ENCODE data around the gene SSBP3.

Gene SSBP3

GRCh38 chr1:54410359-54410758, 4.2 kb upstream of the SSBP3 start:
- Histone ChIP-seq H3K9me3 (ENCODE audit: control insufficient read depth in 2 of 2, low read length in 2 of 2) (no peaks in the 10 kb centered on the region), H3K27ac (ENCODE audit: low read length) (no peak overlapping the region), H3K4me3 (ENCODE audit: low read length in 2 of 2) (no peak overlapping the region), H3K9ac (ENCODE audit: low read length in 2 of 2) (no peak overlapping the region), H3K27me3 (ENCODE audit: control insufficient read depth in 1 of 2, insufficient read depth in 2 of 2, low read length in 2 of 2) (no peaks in the 10 kb centered on the region), H3K4me1 (ENCODE audit: control insufficient read depth, insufficient read depth, low read length) (peaks cover 23% of the 10 kb centered on the region), H3K36me3 (ENCODE audit: control insufficient read depth in 2 of 2, insufficient read depth in 2 of 2, low read length in 2 of 2) (no peaks in the 10 kb centered on the region)

- H3K36me3 ChIP-seq (ENCODE audit: control insufficient read depth in 2 of 2, insufficient read depth in 2 of 2, low read length in 2 of 2) = no peaks in the 10 kb centered on the region
Observed at GRCh38 chr1:54409156-54410142, 3.3 kb upstream of the SSBP3 start.

GRCh38 chr1:54408147-54409066, 2.2 kb upstream of the SSBP3 start:
- H3K9me3 ChIP-seq (ENCODE audit: control insufficient read depth in 2 of 2, low read length in 2 of 2) = no peaks in the 10 kb centered on the region
- peaks cover 42% of the 10 kb centered on the region for H3K4me1 ChIP-seq (ENCODE audit: control insufficient read depth, insufficient read depth, low read length)
- H3K4me3 ChIP-seq (ENCODE audit: low read length in 2 of 2) = peak overlapping the region; percentile 73 to 78
- H3K27ac ChIP-seq (ENCODE audit: low read length) = peak overlapping the region; percentile 95
- no peaks in the 10 kb centered on the region for H3K36me3 ChIP-seq (ENCODE audit: control insufficient read depth in 2 of 2, insufficient read depth in 2 of 2, low read length in 2 of 2)
- H3K27me3 ChIP-seq (ENCODE audit: control insufficient read depth in 1 of 2, insufficient read depth in 2 of 2, low read length in 2 of 2) = no peaks in the 10 kb centered on the region
- peak overlapping the region; percentile 44 to 72 for H3K9ac ChIP-seq (ENCODE audit: low read length in 2 of 2)

More at GRCh38 chr1:54409156-54410142, 3.3 kb upstream of the SSBP3 start:
- peaks cover 32% of the 10 kb centered on the region for H3K4me1 ChIP-seq (ENCODE audit: control insufficient read depth, insufficient read depth, low read length)
- H3K9me3 ChIP-seq (ENCODE audit: control insufficient read depth in 2 of 2, low read length in 2 of 2) = no peaks in the 10 kb centered on the region
- no peaks in the 10 kb centered on the region for H3K27me3 ChIP-seq (ENCODE audit: control insufficient read depth in 1 of 2, insufficient read depth in 2 of 2, low read length in 2 of 2)
- no peak overlapping the region for H3K9ac ChIP-seq (ENCODE audit: low read length in 2 of 2)
- H3K27ac ChIP-seq (ENCODE audit: low read length) = peak overlapping the region; percentile 95
- no peak overlapping the region for H3K4me3 ChIP-seq (ENCODE audit: low read length in 2 of 2)

GRCh38 chr1:54407404-54408146, 1.4 kb upstream of the SSBP3 start:
- Histone ChIP-seq H3K4me3 (ENCODE audit: low read length in 2 of 2) (peak overlapping the region; percentile 73 to 78), H3K4me1 (ENCODE audit: control insufficient read depth, insufficient read depth, low read length) (peaks cover 51% of the 10 kb centered on the region), H3K36me3 (ENCODE audit: control insufficient read depth in 2 of 2, insufficient read depth in 2 of 2, low read length in 2 of 2) (no peaks in the 10 kb centered on the region), H3K9ac (ENCODE audit: low read length in 2 of 2) (peak overlapping the region; percentile 49 to 72), H3K27me3 (ENCODE audit: control insufficient read depth in 1 of 2, insufficient read depth in 2 of 2, low read length in 2 of 2) (no peaks in the 10 kb centered on the region), H3K27ac (ENCODE audit: low read length) (peak overlapping the region; percentile 95), H3K9me3 (ENCODE audit: control insufficient read depth in 2 of 2, low read length in 2 of 2) (no peaks in the 10 kb centered on the region)

- peaks cover 53% of the 10 kb centered on the region for H3K4me1 ChIP-seq (ENCODE audit: control insufficient read depth, insufficient read depth, low read length)
- H3K9me3 ChIP-seq (ENCODE audit: control insufficient read depth in 2 of 2, low read length in 2 of 2) = no peaks in the 10 kb centered on the region
- peak overlapping the region; percentile 49 to 64 for H3K9ac ChIP-seq (ENCODE audit: low read length in 2 of 2)
- peaks cover under 1 to 1% of the 10 kb centered on the region in 2 donors for H3K36me3 ChIP-seq (ENCODE audit: control insufficient read depth in 2 of 2, insufficient read depth in 2 of 2, low read length in 2 of 2)
- H3K27me3 ChIP-seq (ENCODE audit: control insufficient read depth in 1 of 2, insufficient read depth in 2 of 2, low read length in 2 of 2) = no peaks in the 10 kb centered on the region
- peak overlapping the region; percentile 95 for H3K27ac ChIP-seq (ENCODE audit: low read length)
- H3K4me3 ChIP-seq (ENCODE audit: low read length in 2 of 2) = peak overlapping the region; percentile 73 to 78
Observed at GRCh38 chr1:54407154-54407403, 885 bp upstream of the SSBP3 start.

GRCh38 chr1:54405898-54406293, 298 bp downstream of the SSBP3 start:
- Histone ChIP-seq H3K9me3 (ENCODE audit: control insufficient read depth in 2 of 2, low read length in 2 of 2) (no peaks in the 10 kb centered on the region), H3K27me3 (ENCODE audit: control insufficient read depth in 1 of 2, insufficient read depth in 2 of 2, low read length in 2 of 2) (no peaks in the 10 kb centered on the region), H3K36me3 (ENCODE audit: control insufficient read depth in 2 of 2, insufficient read depth in 2 of 2, low read length in 2 of 2) (peaks cover 11 to 12% of the 10 kb centered on the region in 2 donors), H3K9ac (ENCODE audit: low read length in 2 of 2) (no peak overlapping the region), H3K4me3 (ENCODE audit: low read length in 2 of 2) (peak overlapping the region in 1 of 2 donors; percentile 29), H3K27ac (ENCODE audit: low read length) (no peak overlapping the region), H3K4me1 (ENCODE audit: control insufficient read depth, insufficient read depth, low read length) (peaks cover 53% of the 10 kb centered on the region)

GRCh38 chr1:54404939-54405897, 976 bp downstream of the SSBP3 start:
- H3K27ac ChIP-seq (ENCODE audit: low read length) = peak overlapping the region; percentile 46
- H3K9ac ChIP-seq (ENCODE audit: low read length in 2 of 2) = peak overlapping the region; percentile 60 to 64
- no peaks in the 10 kb centered on the region for H3K27me3 ChIP-seq (ENCODE audit: control insufficient read depth in 1 of 2, insufficient read depth in 2 of 2, low read length in 2 of 2)
- H3K36me3 ChIP-seq (ENCODE audit: control insufficient read depth in 2 of 2, insufficient read depth in 2 of 2, low read length in 2 of 2) = peaks cover 11 to 18% of the 10 kb centered on the region in 2 donors
- peak overlapping the region; percentile 47 to 86 for H3K4me3 ChIP-seq (ENCODE audit: low read length in 2 of 2)
- H3K4me1 ChIP-seq (ENCODE audit: control insufficient read depth, insufficient read depth, low read length) = peaks cover 54% of the 10 kb centered on the region
- no peaks in the 10 kb centered on the region for H3K9me3 ChIP-seq (ENCODE audit: control insufficient read depth in 2 of 2, low read length in 2 of 2)

- peaks cover 18 to 25% of the 10 kb centered on the region in 2 donors for H3K36me3 ChIP-seq (ENCODE audit: control insufficient read depth in 2 of 2, insufficient read depth in 2 of 2, low read length in 2 of 2)
- H3K4me1 ChIP-seq (ENCODE audit: control insufficient read depth, insufficient read depth, low read length) = peaks cover 50% of the 10 kb centered on the region
- H3K9me3 ChIP-seq (ENCODE audit: control insufficient read depth in 2 of 2, low read length in 2 of 2) = no peaks in the 10 kb centered on the region
- no peaks in the 10 kb centered on the region for H3K27me3 ChIP-seq (ENCODE audit: control insufficient read depth in 1 of 2, insufficient read depth in 2 of 2, low read length in 2 of 2)
- H3K4me3 ChIP-seq (ENCODE audit: low read length in 2 of 2) = peak overlapping the region; percentile 47 to 86
- H3K27ac ChIP-seq (ENCODE audit: low read length) = peak overlapping the region; percentile 11
- no peak overlapping the region for H3K9ac ChIP-seq (ENCODE audit: low read length in 2 of 2)
Observed at GRCh38 chr1:54404263-54404662, 1.9 kb downstream of the SSBP3 start.

- Histone ChIP-seq H3K27ac (ENCODE audit: low read length) (peak overlapping the region; percentile 11), H3K9ac (ENCODE audit: low read length in 2 of 2) (peak overlapping the region in 1 of 2 donors; percentile 13), H3K27me3 (ENCODE audit: control insufficient read depth in 1 of 2, insufficient read depth in 2 of 2, low read length in 2 of 2) (no peaks in the 10 kb centered on the region), H3K4me1 (ENCODE audit: control insufficient read depth, insufficient read depth, low read length) (peaks cover 48% of the 10 kb centered on the region), H3K4me3 (ENCODE audit: low read length in 2 of 2) (peak overlapping the region; percentile 47 to 86), H3K36me3 (ENCODE audit: control insufficient read depth in 2 of 2, insufficient read depth in 2 of 2, low read length in 2 of 2) (peaks cover 23 to 29% of the 10 kb centered on the region in 2 donors), H3K9me3 (ENCODE audit: control insufficient read depth in 2 of 2, low read length in 2 of 2) (no peaks in the 10 kb centered on the region)
Observed at GRCh38 chr1:54403808-54404261, 2.4 kb downstream of the SSBP3 start.

Measured in stomach smooth muscle (tissue), 2 donors.